ENCODE measurements around the gene NAT8L. TPM values are rescaled to one million over a fixed set of nuclear protein-coding genes. Genes with fewer than 3 reads are reported as not detected.

Gene NAT8L
- total RNA-seq, 1 experiment from 2014 or later, result 13.9 TPM

- no peaks in the 10 kb centered on the region for H3K79me1 ChIP-seq (ENCODE audit: insufficient read depth, low read depth, low read length, poor library complexity, severe bottlenecking)
- H4K91ac ChIP-seq (ENCODE audit: insufficient read length, low read depth, low read length), result no peak overlapping the region
Measured at GRCh38 chr4:2078584-2078983, 19.5 kb downstream of the NAT8L start.

More at GRCh38 chr4:2078584-2078983, 19.5 kb downstream of the NAT8L start:
- H3K27me3 Mint-ChIP-seq (ENCODE audit: low read depth), result peaks cover 7% of the 10 kb centered on the region
- Histone ChIP-seq H3K79me2 (ENCODE audit: insufficient read depth, low read length) (no peaks in the 10 kb centered on the region), H2AFZ (ENCODE audit: low read length) (no peak overlapping the region), H3K9ac (ENCODE audit: extremely low read depth, insufficient read length, low read length) (no peak overlapping the region), H3K18ac (ENCODE audit: insufficient read length, low read depth, low read length) (no peak overlapping the region), H4K8ac (replicated peaks; ENCODE audit: insufficient read length, low read depth, low read length) (no peak overlapping the region), H2BK15ac (ENCODE audit: low read depth, low read length) (no peak overlapping the region), H4K5ac (ENCODE audit: insufficient read length, low read depth, low read length) (no peak overlapping the region), H3K23ac (ENCODE audit: insufficient read length, low read depth, low read length) (no peak overlapping the region), H4K20me1 (ENCODE audit: control insufficient read depth, insufficient read depth, insufficient read length) (no peaks in the 10 kb centered on the region), H3K27me3 (ENCODE audit: insufficient read depth, low read length) (no peaks in the 10 kb centered on the region), H3K56ac (ENCODE audit: insufficient read length, low read depth, low read length) (no peak overlapping the region), H3K4me2 (ENCODE audit: insufficient read depth, insufficient read length, low read length) (no peak overlapping the region), H2BK120ac (ENCODE audit: low read depth, low read length, poor library complexity, severe bottlenecking) (no peak overlapping the region), H3K9me3 (ENCODE audit: control insufficient read depth, low read depth, low read length) (no peaks in the 10 kb centered on the region), H2BK5ac (ENCODE audit: insufficient read length, low read length) (no peak overlapping the region), H3K4ac (ENCODE audit: low read depth, low read length) (no peak overlapping the region), H2AK5ac (ENCODE audit: insufficient read length, low read length) (no peak overlapping the region), H3K27ac (ENCODE audit: insufficient read length, low read depth, low read length) (no peak overlapping the region), H3T11ph (ENCODE audit: low read length) (no peak overlapping the region), H3K4me1 (ENCODE audit: insufficient read depth, low read length) (no peaks in the 10 kb centered on the region), H3K23me2 (ENCODE audit: insufficient read length, low read depth, low read length, poor library complexity, severe bottlenecking) (no peaks in the 10 kb centered on the region), H3K14ac (ENCODE audit: insufficient read depth, low read length) (no peak overlapping the region), H2BK12ac (ENCODE audit: insufficient read length, low read depth, low read length) (no peak overlapping the region), H2BK20ac (ENCODE audit: low read depth, low read length, poor library complexity, severe bottlenecking) (no peak overlapping the region)
- H3K36me3 Mint-ChIP-seq (ENCODE audit: insufficient read depth in 1 of 3, low read depth in 3 of 3), result no peaks in the 10 kb centered on the region
- no peak for DNase-seq
- no CpG with 5 or more reads among the region's 9 CpGs for WGBS (ENCODE audit: extremely low coverage, insufficient read length, low lambda C conversion rate)
- no peak overlapping the region; a peak in 1 of 7 replicates for H3K27ac Mint-ChIP-seq
- TF ChIP-seq CTCF (conservative IDR thresholded peaks at IDR 0.05), result no peak
- no peaks in the 10 kb centered on the region for H3K9me3 Mint-ChIP-seq
- H3K4me3 Mint-ChIP-seq, result no peak overlapping the region
- peaks cover 0 to 3% of the 10 kb centered on the region in 2 experiments; a peak in 1 of 4 replicates for H3K4me1 Mint-ChIP-seq

Data from H9 (cell line).